H1 (cell line): ENCODE results near the gene RPLP2. TPM values are rescaled to one million over a fixed set of nuclear protein-coding genes. Genes with fewer than 3 reads are reported as not detected.

Experiments used
- CTCF ChIA-PET: fragments of 300-600 bp; sonication (Branson Sonifier 250); formaldehyde crosslinking; loops from one replicate; lab custom pipeline; 2021; ENCODE audit not compliant: partially characterized antibody; lab: Charles Lee
- POLR2A ChIA-PET: fragments of 300-600 bp; sonication (Branson Sonifier 250); formaldehyde crosslinking; loops from one replicate; lab custom pipeline; 2021; ENCODE audit warnings: inconsistent platforms; ENCODE audit not compliant: partially characterized antibody; lab: Charles Lee
- DNase-seq, 2 experiments: peaks; one replicate each; pipeline versions ENCODE4 v3.0.0 to v3.0.0-alpha.2; 2010 to 2022; ENCODE audit warnings: low spot score in 2 of 2, low read depth in 1 of 2, mixed read lengths in 1 of 2
- FAIRE-seq: peaks from 2 replicates; lab custom pipeline; 2011; peaks lifted over from hg19 to GRCh38; lab: Jason Lieb, UNC
- H2AFZ ChIP-seq: 2 replicates; pipeline ENCODE4 v1.8.1; 2012; ENCODE audit warnings: low read length, inconsistent platforms
- H2AK5ac ChIP-seq: 2 replicates; pipeline ENCODE4 v1.6.1; 2013; ENCODE audit warnings: low read depth, low read length
- H2BK120ac ChIP-seq: replicated peaks from 2 replicates; pipeline ENCODE3; 2013; ENCODE audit warnings: low read depth, low read length, inconsistent platforms
- H2BK12ac ChIP-seq: 2 replicates; pipeline ENCODE4 v1.6.1; 2013; ENCODE audit warnings: low read depth, low read length
- H2BK15ac ChIP-seq: 2 replicates; pipeline ENCODE4 v1.6.1; 2013; ENCODE audit warnings: low read length
- H2BK20ac ChIP-seq: 2 replicates; pipeline ENCODE4 v1.6.1; 2013; ENCODE audit warnings: low read length
- H2BK5ac ChIP-seq: 2 replicates; pipeline ENCODE4 v1.6.1; 2013; ENCODE audit warnings: low read depth, low read length
- H3K14ac ChIP-seq: 2 replicates; pipeline ENCODE4 v1.6.1; 2013; ENCODE audit warnings: inconsistent platforms; ENCODE audit not compliant: insufficient read length
- H3K18ac ChIP-seq: 2 replicates; pipeline ENCODE4 v1.6.1; 2013; ENCODE audit warnings: low read length; ENCODE audit errors: extremely low read depth
- H3K23ac ChIP-seq: 2 replicates; pipeline ENCODE4 v1.6.1; 2013; ENCODE audit warnings: inconsistent platforms; ENCODE audit not compliant: insufficient read length
- H3K23me2 ChIP-seq: 2 replicates; pipeline ENCODE4 v1.6.1; 2013; ENCODE audit warnings: low read depth, low read length
- H3K27ac ChIP-seq: 2 replicates; pipeline ENCODE4 v1.6.1; 2011; ENCODE audit warnings: low read depth, low read length, inconsistent platforms
- H3K27me3 ChIP-seq, 4 experiments: replicated peaks in 1 of 4; 1 replicate in 1 of 4; 2 replicates in 3 of 4; pipeline versions ENCODE4 v1.6.1 to v1.8.1; 2011 to 2013; ENCODE audit warnings: low read length in 3 of 4, mild to moderate bottlenecking in 3 of 4, inconsistent platforms in 2 of 4, mixed read lengths in 2 of 4, moderate library complexity in 1 of 4; ENCODE audit not compliant: control insufficient read depth in 3 of 4, insufficient read depth in 3 of 4; ENCODE audit errors: extremely low read depth in 1 of 4
- H3K36me3 ChIP-seq, 4 experiments: 2 replicates each; pipeline versions ENCODE4 v1.6.1 to v1.8.1; 2011 to 2013; ENCODE audit warnings: mild to moderate bottlenecking in 4 of 4, low read length in 3 of 4, moderate library complexity in 2 of 4, control low read depth in 1 of 4, inconsistent platforms in 1 of 4; ENCODE audit not compliant: insufficient read depth in 4 of 4, control insufficient read depth in 2 of 4
- H3K4ac ChIP-seq: replicated peaks from 2 replicates; pipeline ENCODE3; 2013; ENCODE audit warnings: low read length, low read depth, mixed read lengths, inconsistent platforms; ENCODE audit not compliant: insufficient read length
- H3K4me1 ChIP-seq, 4 experiments: replicated peaks in 1 of 4; 1 replicate in 1 of 4; 2 replicates in 3 of 4; pipeline versions ENCODE4 v1.6.1 to v1.8.1; 2011 to 2013; ENCODE audit warnings: low read length in 3 of 4, inconsistent platforms in 2 of 4, mixed read lengths in 1 of 4; ENCODE audit not compliant: insufficient read depth in 4 of 4, control insufficient read depth in 3 of 4
- H3K4me2 ChIP-seq, 2 experiments: 2 replicates each; pipeline versions ENCODE4 v1.6.1 to v1.8.1; 2011 to 2013; ENCODE audit warnings: low read depth in 2 of 2, low read length in 2 of 2, control low read depth in 1 of 2, inconsistent platforms in 1 of 2, mild to moderate bottlenecking in 1 of 2; ENCODE audit not compliant: insufficient read depth in 1 of 2
- H3K4me3 ChIP-seq, 4 experiments: fragments of 200-600, 300-600 bp in 1 of 4; sonication (generic), shearing (Covaris generic), sonication (Bioruptor Twin) in 1 of 4; 2 replicates each; pipeline versions ENCODE4 v1.5.1 to v1.8.1; 2011 to 2016; ENCODE audit warnings: low read length in 4 of 4, low read depth in 3 of 4, control low read depth in 2 of 4, inconsistent platforms in 2 of 4, mild to moderate bottlenecking in 2 of 4, mixed read lengths in 1 of 4, moderate library complexity in 1 of 4; ENCODE audit not compliant: insufficient read depth in 2 of 4; ENCODE audit errors: extremely low read depth in 1 of 4
- H3K56ac ChIP-seq: replicated peaks from 2 replicates; pipeline ENCODE3; 2013; ENCODE audit warnings: low read depth, mild to moderate bottlenecking, mixed read lengths, low read length, inconsistent platforms; ENCODE audit not compliant: insufficient read length
- H3K79me1 ChIP-seq: 2 replicates; pipeline ENCODE4 v1.6.1; 2013; ENCODE audit warnings: low read depth, low read length, control low read depth
- H3K79me2 ChIP-seq, 2 experiments: 2 replicates each; pipeline versions ENCODE4 v1.6.1 to v1.8.1; 2012 to 2013; ENCODE audit warnings: low read length in 2 of 2, mild to moderate bottlenecking in 2 of 2, inconsistent platforms in 1 of 2; ENCODE audit not compliant: insufficient read depth in 2 of 2, control insufficient read depth in 1 of 2
- H3K9ac ChIP-seq, 4 experiments: replicated peaks in 1 of 4; 1 replicate in 1 of 4; 2 replicates in 3 of 4; pipeline versions ENCODE4 v1.6.1 to v1.8.1; 2011 to 2013; ENCODE audit warnings: low read depth in 3 of 4, low read length in 3 of 4, control low read depth in 2 of 4, mild to moderate bottlenecking in 2 of 4, moderate library complexity in 2 of 4, inconsistent platforms in 1 of 4; ENCODE audit errors: extremely low read depth in 1 of 4
- H3K9me3 ChIP-seq, 2 experiments: 2 replicates each; pipeline versions ENCODE4 v1.6.1 to v1.8.1; 2012 to 2013; ENCODE audit warnings: mild to moderate bottlenecking in 2 of 2, moderate library complexity in 2 of 2, control low read depth in 1 of 2, inconsistent platforms in 1 of 2, low read depth in 1 of 2, low read length in 1 of 2, mixed read lengths in 1 of 2; ENCODE audit not compliant: insufficient read depth in 2 of 2
- H4K20me1 ChIP-seq, 2 experiments: replicated peaks in 1 of 2; 2 replicates each; pipeline versions ENCODE3 to v1.8.1; 2011 to 2013; ENCODE audit warnings: inconsistent platforms in 2 of 2, low read length in 2 of 2, mild to moderate bottlenecking in 1 of 2; ENCODE audit not compliant: insufficient read depth in 2 of 2, control insufficient read depth in 1 of 2
- H4K5ac ChIP-seq: 2 replicates; pipeline ENCODE4 v1.6.1; 2013; ENCODE audit warnings: low read length, low read depth, mixed read lengths, inconsistent platforms; ENCODE audit not compliant: insufficient read length
- H4K8ac ChIP-seq: 2 replicates; pipeline ENCODE4 v1.8.0; 2013; ENCODE audit warnings: mild to moderate bottlenecking, moderate library complexity, low read length, inconsistent platforms; ENCODE audit not compliant: insufficient read depth; ENCODE audit errors: extremely low read depth
- H4K91ac ChIP-seq: replicated peaks from 2 replicates; pipeline ENCODE3; 2013; ENCODE audit warnings: low read length, mixed read lengths, inconsistent platforms; ENCODE audit not compliant: insufficient read length
- ASH2L ChIP-seq: fragments of 200-600, 300-600 bp; sonication (generic); IDR thresholded peaks from one replicate; pipeline ENCODE4 v1.7.1; 2017; ENCODE audit warnings: low read length
- MAX ChIP-seq: IDR thresholded peaks from 2 replicates; pipeline ENCODE4 v1.6.1; 2012; ENCODE audit warnings: inconsistent platforms
- POLR2A ChIP-seq, 2 experiments: IDR thresholded peaks; 1 replicate in 1 of 2; 2 replicates in 1 of 2; pipeline ENCODE4 v1.6.1; 2011; ENCODE audit warnings: low read depth in 2 of 2, low read length in 2 of 2, mild to moderate bottlenecking in 2 of 2; ENCODE audit errors: control extremely low read depth in 1 of 2
- POLR2AphosphoS5 ChIP-seq: IDR thresholded peaks from 2 replicates; pipeline ENCODE4 v1.6.1; 2011; ENCODE audit warnings: low read depth, low read length
- RBBP5 ChIP-seq: IDR thresholded peaks from 2 replicates; pipeline ENCODE4 v1.7.1; 2012; ENCODE audit warnings: low read depth, mild to moderate bottlenecking, inconsistent platforms, low read length, moderate library complexity, borderline replicate concordance
- SAP30 ChIP-seq: fragments of 300-600 bp; sonication (generic); IDR thresholded peaks from 2 replicates; pipeline ENCODE4 v1.7.1; 2012; ENCODE audit warnings: low read length, moderate library complexity, mild to moderate bottlenecking, inconsistent platforms; ENCODE audit not compliant: insufficient read depth, insufficient replicate concordance
- SIN3A ChIP-seq, 2 experiments: IDR thresholded peaks in 1 of 2; conservative IDR thresholded peaks in 1 of 2; 2 replicates each; pipeline ENCODE4 v1.6.1; 2011 to 2012; ENCODE audit warnings: low read length in 2 of 2, improper control_type of control experiment in 1 of 2, low read depth in 1 of 2, mild to moderate bottlenecking in 1 of 2
- WGBS, 2 experiments: shearing (Covaris generic) in 1 of 2; methylation state at CpG; one replicate each; pipeline versions ENCODE4 v1.1.6 to v1.1.7; 2013 to 2015; ENCODE audit warnings: low lambda C conversion rate in 2 of 2, mixed read lengths in 2 of 2, inconsistent platforms in 1 of 2, low coverage in 1 of 2, missing lambda C conversion rate in 1 of 2; ENCODE audit not compliant: insufficient replicate concordance in 2 of 2, insufficient coverage in 1 of 2, insufficient read length in 1 of 2; ENCODE audit errors: extremely low coverage in 1 of 2, missing lambda C conversion rate in 1 of 2; 5-methylcytosine and 5-hydroxymethylcytosine counted together
- polyA plus RNA-seq, 7 experiments: library from polyadenylated mRNA; depleted of rRNA in 3 of 7; stranded (reverse) in 5 of 7; unstranded in 2 of 7; fragments of >200 nt in 5 of 7; fragments of 200-250 nt in 2 of 7; gene quantifications; 1 replicate in 5 of 7; 2 replicates in 1 of 7; 4 replicates in 1 of 7; pipeline versions ENCODE4 v1.2.1 to v1.2.3, GENCODE V29; 2011 to 2013; ENCODE audit warnings: missing spikeins in 2 of 7, mixed read lengths in 2 of 7
- total RNA-seq: library from RNA; stranded (reverse); fragmentation: NEBNext Ultra II Directional; extraction: Animal tissue kit (Norgen Biotek cat#: 25700); gene quantifications from 2 replicates; pipeline ENCODE4 v1.2.1, GENCODE V29; 2021
- TF ChIP-seq, protein P1 (sequence below): IDR thresholded peaks from 2 replicates; pipeline ENCODE4 v1.6.1; 2011; ENCODE audit warnings: low read length, improper control_type of control experiment

The RPLP2 gene
- total and polyA plus RNA-seq, 2 of the 8 experiments (the other 6 are each of a cell fraction or from before 2014, with no cell fraction given), result 1,789 to 2,106 TPM

DNA sequence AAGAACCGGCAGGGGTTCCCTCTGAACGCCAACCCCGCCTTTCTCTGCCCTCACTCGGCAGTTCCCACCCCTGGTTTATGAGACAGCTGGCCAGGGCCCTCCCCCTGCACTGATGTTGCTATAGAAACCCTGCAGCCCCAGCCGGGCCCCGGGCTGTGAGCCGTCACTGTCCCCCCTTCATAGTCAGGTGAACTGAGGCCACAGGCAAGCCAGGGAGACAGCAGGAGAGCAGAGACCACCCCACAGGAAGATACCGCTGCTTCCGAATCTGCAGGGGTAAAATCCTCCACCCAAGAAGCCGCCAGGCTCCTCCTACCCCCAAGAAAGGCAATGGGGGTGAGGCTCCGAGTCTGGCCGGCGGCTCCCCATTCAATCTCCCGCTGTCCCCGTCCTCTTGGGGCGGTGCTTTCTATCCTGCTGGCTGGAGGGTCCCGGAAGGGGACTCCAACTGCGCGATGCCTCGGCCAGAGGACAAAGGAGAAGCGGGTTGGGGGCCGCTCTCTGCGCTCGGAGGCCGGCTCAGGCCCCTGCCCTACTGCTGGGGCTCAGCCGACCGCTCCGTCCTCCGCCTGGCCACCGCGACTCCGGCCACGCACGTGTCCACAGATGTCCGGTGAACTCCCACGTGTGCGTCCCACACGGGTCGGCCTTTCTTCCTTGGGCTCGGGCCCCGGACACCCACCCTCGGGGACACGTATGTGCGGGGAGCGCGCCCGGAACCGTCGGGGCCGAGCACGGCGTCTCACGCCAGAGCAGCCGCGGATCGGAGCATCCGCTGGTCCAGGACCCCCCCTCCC, 12.3 kb upstream of the RPLP2 start:
- H3K4ac ChIP-seq, result peak overlapping the region; percentile 85
- peak overlapping the region; percentile 62 for H4K5ac ChIP-seq
- H3K23me2 ChIP-seq, result peaks cover 7% of the 10 kb centered on the region
- H3K4me1 ChIP-seq, result peaks cover 4 to 20% (median 15%) of the 10 kb centered on the region in 4 experiments
- H2BK12ac ChIP-seq, result no peak overlapping the region; the same call in 1 of the 2 replicates
- H3K36me3 ChIP-seq, result peaks cover under 1 to 30% (median 3%) of the 10 kb centered on the region in 4 experiments; a peak in 4 of 8 replicates
- FAIRE-seq (no peak), DNase-seq (peak in 1 of 2 experiments; percentile 80)
- H3K23ac ChIP-seq, result no peak overlapping the region
- H2AFZ ChIP-seq, result no peak overlapping the region
- no peak overlapping the region for H2AK5ac ChIP-seq
- POLR2A ChIA-PET, result interaction anchor here (1.0 to 53.0 kb wide), 9 partner anchors 8 to 243 kb away, joined by 3 to 1917 read pairs (median 4); partner anchors contain the start of genes CD151, CRACR2B, PIDD1 and PNPLA2
- 0 out of 2 replicates have a peak, but pooled peaks cover 4% of the 10 kb centered on the region for H3K79me1 ChIP-seq
- peak overlapping the region; percentile 84 to 92 for H3K4me2 ChIP-seq
- TF ChIP-seq MAX (0 out of 2 replicates have a peak, but pooled peaks have one; percentile 56), POLR2A (IDR thresholded peaks at IDR 0.05; ENCODE audit: control extremely low read depth in 1 of 2, low read depth in 2 of 2, low read length in 2 of 2) (peak in 1 of 2 experiments; percentile 39; a peak in 1 of 3 replicates), ASH2L (peak; percentile 55), RBBP5 (no peak; the same call in 1 of the 2 replicates), SIN3A (conservative IDR thresholded peaks at IDR 0.05 in 1 of 2, IDR thresholded peaks at IDR 0.05 in 1 of 2; ENCODE audit: low read depth in 1 of 2, low read length in 2 of 2) (0 out of 4 replicates have a peak, but pooled peaks of 1 of the 2 experiments have one; percentile 74), POLR2AphosphoS5 (peak; percentile 6; the same call in 1 of the 2 replicates), SAP30 (peak; percentile 73)
- TF ChIP-seq, protein P1, sequence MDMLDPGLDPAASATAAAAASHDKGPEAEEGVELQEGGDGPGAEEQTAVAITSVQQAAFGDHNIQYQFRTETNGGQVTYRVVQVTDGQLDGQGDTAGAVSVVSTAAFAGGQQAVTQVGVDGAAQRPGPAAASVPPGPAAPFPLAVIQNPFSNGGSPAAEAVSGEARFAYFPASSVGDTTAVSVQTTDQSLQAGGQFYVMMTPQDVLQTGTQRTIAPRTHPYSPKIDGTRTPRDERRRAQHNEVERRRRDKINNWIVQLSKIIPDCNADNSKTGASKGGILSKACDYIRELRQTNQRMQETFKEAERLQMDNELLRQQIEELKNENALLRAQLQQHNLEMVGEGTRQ, result no peak
- 2% methylated on average over 25 of the region's 57 CpGs; no CpG with 5 or more reads in 1 of the 2 experiments for WGBS, 2 experiments
- H3K27me3 ChIP-seq, result no peaks in the 10 kb centered on the region
- peaks cover 0 to 5% of the 10 kb centered on the region in 2 experiments; a peak in 1 of 4 replicates for H3K79me2 ChIP-seq
- peak overlapping the region; percentile 26 to 83 (median 74); a peak in 6 of 7 replicates for H3K9ac ChIP-seq
- H4K20me1 ChIP-seq, result peaks cover 0 to 14% of the 10 kb centered on the region in 2 experiments
- peak overlapping the region; percentile 10 for H3K56ac ChIP-seq
- peak overlapping the region; percentile 65 to 85 (median 81) for H3K4me3 ChIP-seq
- H2BK15ac ChIP-seq, result no peak overlapping the region
- no peak overlapping the region for H3K27ac ChIP-seq
- no peak overlapping the region for H2BK20ac ChIP-seq
- H4K91ac ChIP-seq, result peak overlapping the region; percentile 99
- CTCF ChIA-PET, result interaction anchor here (0.9 to 3.4 kb wide), 7 partner anchors 10 to 238 kb away, joined by 3 to 14 read pairs (median 3); no protein-coding TSS in a partner anchor
- H3K18ac ChIP-seq, result peak overlapping the region; percentile 95
- H2BK120ac ChIP-seq, result no peak overlapping the region
- H3K9me3 ChIP-seq, result no peaks in the 10 kb centered on the region
- H2BK5ac ChIP-seq, result peak overlapping the region; percentile 91; the same call in 1 of the 2 replicates
- H3K14ac ChIP-seq, result no peak overlapping the region
- H4K8ac ChIP-seq, result peak overlapping the region; percentile 85
